Upper lobe of left lung (tissue), 6 donors: Measurements from ENCODE around the gene SYMPK. TPM values are rescaled to one million over a fixed set of nuclear protein-coding genes. Genes with fewer than 3 reads are reported as not detected.
A peak's percentile ranks its signal among the peaks of the same experiment; 100 is the strongest.

Experiments
- ATAC-seq, 2 donors: fragments of 200-7000 bp; cut with Tn5 transposase; one replicate each; pipeline ENCODE4 v1.9.1; 2022; ENCODE audit warnings: mild to moderate bottlenecking in 2 of 2, moderate library complexity in 2 of 2; ENCODE audit not compliant: low FRiP score in 2 of 2
- DNase-seq, 2 donors: peaks; one replicate each; pipeline ENCODE4 v3.0.0-alpha.2; 2019 to 2020
- H3K27ac ChIP-seq, 4 donors: fragments of 200-600 bp; sonication (generic); one replicate each; pipeline ENCODE4 v1.5.1; 2016 to 2019
- H3K27me3 ChIP-seq, 4 donors: fragments of 200-600 bp; sonication (generic); one replicate each; pipeline ENCODE4 v1.5.1; 2017 to 2019
- H3K36me3 ChIP-seq, 4 donors: fragments of 200-600 bp; sonication (generic); one replicate each; pipeline ENCODE4 v1.5.1; 2016 to 2019
- H3K4me1 ChIP-seq, 4 donors: fragments of 200-600 bp; sonication (generic); one replicate each; pipeline ENCODE4 v1.5.1; 2018 to 2019
- H3K4me3 ChIP-seq, 4 donors: fragments of 200-600 bp; sonication (generic); one replicate each; pipeline ENCODE4 v1.5.1; 2017 to 2019; ENCODE audit warnings: mild to moderate bottlenecking in 2 of 4, moderate library complexity in 1 of 4
- H3K9me3 ChIP-seq, 4 donors: fragments of 200-600 bp; sonication (generic); one replicate each; pipeline ENCODE4 v1.5.1; 2018 to 2019
- EP300 ChIP-seq, 4 donors: sonication (generic); formaldehyde crosslinking; IDR thresholded peaks; one replicate each; pipeline ENCODE4 v1.5.1; 2017; ENCODE audit warnings: antibody characterized with exemption in 4 of 4, control low read depth in 2 of 4
- POLR2A ChIP-seq, 4 donors: fragments of 450-650 bp; IDR thresholded peaks; one replicate each; pipeline ENCODE4 v1.5.1; 2016 to 2017; ENCODE audit warnings: antibody characterized with exemption in 4 of 4, mild to moderate bottlenecking in 2 of 4
- POLR2AphosphoS5 ChIP-seq, 2 donors: sonication (generic); formaldehyde crosslinking; IDR thresholded peaks; one replicate each; pipeline ENCODE4 v1.5.1; 2017; ENCODE audit warnings: antibody characterized with exemption in 2 of 2
- WGBS, 2 donors: methylation state at CpG; one replicate each; pipeline ENCODE4 v1.1.5; 2017 to 2018; 5-methylcytosine and 5-hydroxymethylcytosine counted together
- total RNA-seq, 6 donors: library from RNA; depleted of rRNA in 4 of 6; stranded (reverse); fragments of >200 nt in 4 of 6; gene quantifications; one replicate each; pipeline versions ENCODE4 v1.1.0 to v1.2.1, GENCODE V29; 2016 to 2021
- TF ChIP-seq, protein P1 (sequence below), 6 experiments: fragments of 450-650 bp in 4 of 6; fragments of 200-600 bp in 2 of 6; sonication (generic) in 2 of 6; IDR thresholded peaks; one replicate each; pipeline ENCODE4 v1.5.1; 2016 to 2019; ENCODE audit warnings: antibody characterized with exemption in 6 of 6
- donor health status: DM: no; HTN: no; CAD: no; lungs with moderate emphysema.
- donor health status: DM: no; HTN: yes; CAD: no; lungs with severe emphysema.

SYMPK gene
- total RNA-seq, 6 donors from 2014 or later: 35.0 to 345 (median 76.0) TPM

DNA sequence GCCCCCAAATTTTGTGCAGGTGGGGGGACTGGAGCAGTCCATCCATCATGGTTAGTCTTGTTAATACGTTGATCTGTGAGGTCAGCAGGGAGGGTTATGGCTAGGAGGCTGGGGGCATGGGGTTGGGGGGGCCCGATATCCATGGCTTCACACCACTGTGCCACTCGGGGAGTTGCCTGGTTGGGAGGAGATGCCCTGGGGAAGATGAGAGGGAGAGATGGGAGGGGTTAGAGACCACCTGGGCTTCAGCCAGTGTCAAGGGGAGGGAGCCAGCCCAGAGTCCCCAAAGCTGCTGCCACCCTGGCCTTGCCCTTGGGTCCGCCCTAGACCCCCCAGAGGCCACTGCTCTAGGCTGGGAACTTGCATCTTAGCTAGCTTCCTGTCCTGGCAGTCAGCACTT lies 78.9 kb downstream of the SYMPK start:
- ATAC-seq (no peak), DNase-seq (no peak)
- Histone ChIP-seq H3K4me1 (peaks cover 32 to 47% (median 37%) of the 10 kb centered on the region in 4 donors), H3K36me3 (peaks cover 6 to 48% (median 33%) of the 10 kb centered on the region in 4 donors), H3K27ac (peak overlapping the region; percentile 75 to 84 (median 82)), H3K27me3 (no peaks in the 10 kb centered on the region), H3K9me3 (no peaks in the 10 kb centered on the region), H3K4me3 (no peak overlapping the region)
- 87 to 88% methylated on average over 3 to 4 of the region's 4 CpGs for WGBS, 2 donors
- no peak for TF ChIP-seq POLR2A (IDR thresholded peaks at IDR 0.05)
- no peak for TF ChIP-seq POLR2AphosphoS5 (IDR thresholded peaks at IDR 0.05)
- TF ChIP-seq, protein P1, sequence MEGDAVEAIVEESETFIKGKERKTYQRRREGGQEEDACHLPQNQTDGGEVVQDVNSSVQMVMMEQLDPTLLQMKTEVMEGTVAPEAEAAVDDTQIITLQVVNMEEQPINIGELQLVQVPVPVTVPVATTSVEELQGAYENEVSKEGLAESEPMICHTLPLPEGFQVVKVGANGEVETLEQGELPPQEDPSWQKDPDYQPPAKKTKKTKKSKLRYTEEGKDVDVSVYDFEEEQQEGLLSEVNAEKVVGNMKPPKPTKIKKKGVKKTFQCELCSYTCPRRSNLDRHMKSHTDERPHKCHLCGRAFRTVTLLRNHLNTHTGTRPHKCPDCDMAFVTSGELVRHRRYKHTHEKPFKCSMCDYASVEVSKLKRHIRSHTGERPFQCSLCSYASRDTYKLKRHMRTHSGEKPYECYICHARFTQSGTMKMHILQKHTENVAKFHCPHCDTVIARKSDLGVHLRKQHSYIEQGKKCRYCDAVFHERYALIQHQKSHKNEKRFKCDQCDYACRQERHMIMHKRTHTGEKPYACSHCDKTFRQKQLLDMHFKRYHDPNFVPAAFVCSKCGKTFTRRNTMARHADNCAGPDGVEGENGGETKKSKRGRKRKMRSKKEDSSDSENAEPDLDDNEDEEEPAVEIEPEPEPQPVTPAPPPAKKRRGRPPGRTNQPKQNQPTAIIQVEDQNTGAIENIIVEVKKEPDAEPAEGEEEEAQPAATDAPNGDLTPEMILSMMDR (IDR thresholded peaks at IDR 0.05): no peak
- no peak for TF ChIP-seq EP300 (IDR thresholded peaks at IDR 0.05)

DNA sequence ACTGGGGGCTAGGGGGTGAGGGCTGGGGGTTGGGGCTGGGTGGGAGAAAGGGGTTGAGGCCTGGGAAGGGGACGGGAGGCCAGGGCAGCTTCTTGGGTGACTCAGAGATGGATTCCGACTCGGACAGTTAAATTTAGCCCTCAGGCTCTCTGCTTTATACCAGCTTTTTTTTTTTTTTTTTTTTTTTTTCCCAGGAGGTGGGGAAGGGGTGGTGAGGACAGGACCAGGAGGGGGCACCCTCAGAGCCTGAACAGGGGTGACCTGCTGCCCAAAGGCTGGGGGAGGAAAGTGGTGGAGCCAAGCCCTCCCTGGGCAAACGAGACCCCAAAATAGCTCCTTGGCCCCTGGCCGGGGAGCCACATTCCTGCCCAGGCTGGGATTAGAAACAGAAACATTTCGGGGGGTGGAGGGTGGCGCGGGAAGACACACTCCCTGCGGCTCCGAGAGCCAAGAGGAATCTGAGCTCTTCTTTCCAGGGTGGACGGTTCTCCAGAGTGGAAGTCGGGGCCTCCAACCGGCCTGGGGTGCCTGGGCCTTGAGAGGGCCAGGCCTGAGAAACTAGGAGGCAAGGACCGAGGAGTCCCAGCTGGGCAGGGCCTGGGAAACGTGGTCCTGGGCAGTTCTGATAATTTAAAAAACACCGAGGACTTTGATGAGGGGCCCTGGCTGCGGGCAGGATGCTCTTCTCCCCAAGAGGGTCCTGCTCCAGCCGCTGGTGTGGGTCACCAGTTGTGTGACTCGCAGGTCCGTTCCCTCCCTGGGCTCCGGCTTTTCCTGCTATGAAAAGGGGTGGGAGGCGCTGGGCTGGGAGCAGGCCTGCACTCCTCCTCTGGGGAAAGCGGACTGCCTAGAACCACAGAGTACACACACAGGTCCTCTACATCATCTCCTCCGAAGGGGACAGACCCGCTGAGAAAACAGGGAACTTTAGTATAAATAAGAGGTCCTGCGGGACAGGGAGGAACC lies 79.8 kb downstream of the SYMPK start:
- peak in 1 of 2 donors; percentile 28 for ATAC-seq
- H3K9me3 ChIP-seq: no peaks in the 10 kb centered on the region
- no peaks in the 10 kb centered on the region for H3K27me3 ChIP-seq
- peak overlapping the region; percentile 75 to 84 (median 82) for H3K27ac ChIP-seq
- H3K4me3 ChIP-seq: peak overlapping the region in 3 of 4 donors; percentile 47 to 58 (median 55)
- DNase-seq: no peak
- H3K4me1 ChIP-seq: peaks cover 35 to 57% (median 43%) of the 10 kb centered on the region in 4 donors
- no peak for TF ChIP-seq POLR2A (IDR thresholded peaks at IDR 0.05)
- peak; percentile 13 to 25 for TF ChIP-seq POLR2AphosphoS5 (IDR thresholded peaks at IDR 0.05)
- 64 to 72% methylated on average over 18 to 19 of the region's 26 CpGs for WGBS, 2 donors
- peaks cover 0 to 44% (median 26%) of the 10 kb centered on the region in 4 donors for H3K36me3 ChIP-seq

DNA sequence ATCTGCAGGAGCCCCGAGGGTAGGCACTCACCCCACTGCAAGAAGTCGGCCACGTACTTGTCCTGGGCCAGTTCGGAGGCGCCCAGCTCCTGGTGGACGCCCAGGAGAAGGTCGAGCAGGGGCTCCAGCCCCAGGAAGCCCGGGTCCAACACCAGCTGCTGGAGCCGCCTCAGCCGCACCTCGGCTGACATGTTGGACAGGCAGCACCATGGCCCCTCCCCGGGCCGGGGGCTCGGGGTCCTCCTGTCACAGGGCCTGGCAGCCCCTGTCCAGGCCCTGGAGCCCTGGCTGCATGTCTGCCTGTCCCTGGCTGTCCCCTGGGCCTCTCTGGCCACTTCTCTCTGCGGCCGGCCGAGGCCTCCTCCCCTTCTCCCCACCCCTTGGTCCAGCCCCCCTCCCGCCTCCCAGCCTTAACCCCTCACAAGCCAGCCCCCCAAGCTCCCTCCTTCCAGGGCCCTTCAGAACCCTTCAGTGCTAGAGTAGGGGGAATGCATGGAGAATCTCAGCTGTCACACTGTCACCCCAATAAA lies 80.7 kb downstream of the SYMPK start, which contains the start of gene DMPK:
Gene DMPK (minus strand): TSS at position 329 of the 530 bp plus-strand sequence. CDS start 138 bp downstream, at position 191.
- peaks cover 35 to 58% (median 43%) of the 10 kb centered on the region in 4 donors for H3K4me1 ChIP-seq
- ATAC-seq (peak; percentile 0 to 51), DNase-seq (peak in 1 of 2 donors; percentile 84)
- no peaks in the 10 kb centered on the region for H3K9me3 ChIP-seq
- TF ChIP-seq, protein P1 (IDR thresholded peaks at IDR 0.05): no peak
- TF ChIP-seq EP300 (IDR thresholded peaks at IDR 0.05) (no peak), POLR2AphosphoS5 (IDR thresholded peaks at IDR 0.05) (peak in 1 of 2 donors; percentile 19), POLR2A (IDR thresholded peaks at IDR 0.05) (peak in 2 of 4 donors; percentile 19 to 25)
- peaks cover 0 to 44% (median 27%) of the 10 kb centered on the region in 4 donors for H3K36me3 ChIP-seq
- H3K27me3 ChIP-seq: no peaks in the 10 kb centered on the region
- 18% methylated on average over 13 of the region's 18 CpGs; no CpG with 5 or more reads in 1 of the 2 donors for WGBS, 2 donors
- peak within 1 kb of the TSS; percentile 17 to 58 (median 51) for H3K4me3 ChIP-seq
- peak within 1 kb of the TSS; percentile 75 to 84 (median 82) for H3K27ac ChIP-seq

DNA sequence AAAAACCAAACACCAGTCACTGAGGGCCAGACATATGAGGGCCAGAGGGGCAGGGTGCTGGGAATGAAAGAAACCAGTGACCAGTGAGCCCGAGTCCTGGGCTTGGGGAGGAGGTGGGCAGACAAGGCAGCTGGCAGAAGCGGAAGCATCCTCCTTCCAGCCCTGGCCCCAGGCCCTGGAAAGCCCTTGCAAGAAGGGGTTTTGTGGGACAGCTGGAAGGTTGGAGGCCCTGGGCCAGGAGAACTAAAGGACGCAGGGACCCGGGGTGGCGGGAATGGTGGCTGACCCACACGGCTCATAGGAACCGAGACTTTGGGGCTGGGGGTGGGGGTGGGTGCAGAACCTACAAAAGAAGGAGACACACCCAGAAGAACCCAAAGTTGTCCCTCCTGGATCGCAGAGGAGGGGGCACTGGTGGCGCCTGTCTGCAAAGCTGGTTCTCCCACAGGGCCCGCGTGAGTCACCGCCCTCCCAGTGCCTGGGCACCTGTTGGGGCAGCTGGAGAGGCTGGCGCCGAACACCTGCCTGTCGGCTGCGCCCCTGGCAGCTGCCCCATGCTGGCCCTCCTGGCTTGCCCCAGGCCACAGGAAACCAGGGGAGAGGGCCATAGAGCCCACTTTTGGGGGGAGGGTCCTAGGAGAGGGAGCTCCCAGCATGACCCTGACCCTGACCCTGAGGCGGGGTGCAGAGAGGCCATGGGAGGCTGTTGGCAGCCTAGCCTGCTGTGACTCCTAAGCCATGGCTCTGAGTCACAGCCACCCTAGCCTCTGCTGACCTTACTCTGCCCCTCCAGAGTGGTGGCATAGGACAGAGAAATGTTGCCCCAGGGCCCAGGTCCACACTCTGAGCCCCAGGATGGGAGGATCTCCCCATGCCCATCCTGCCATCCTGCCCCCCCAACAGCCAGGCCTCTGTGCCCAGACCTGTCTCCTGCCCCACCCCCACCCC lies 81.5 kb downstream of the SYMPK start:
- TF ChIP-seq POLR2AphosphoS5 (IDR thresholded peaks at IDR 0.05) (no peak), POLR2A (IDR thresholded peaks at IDR 0.05) (no peak), EP300 (IDR thresholded peaks at IDR 0.05) (no peak)
- TF ChIP-seq, protein P1 (IDR thresholded peaks at IDR 0.05): no peak
- ATAC-seq (peak in 1 of 2 donors; percentile 23), DNase-seq (peak; percentile 48 to 86)
- Histone ChIP-seq H3K4me1 (peaks cover 35 to 58% (median 43%) of the 10 kb centered on the region in 4 donors), H3K9me3 (no peaks in the 10 kb centered on the region), H3K27ac (peak overlapping the region; percentile 75 to 84 (median 82)), H3K27me3 (no peaks in the 10 kb centered on the region), H3K36me3 (peaks cover 0 to 44% (median 28%) of the 10 kb centered on the region in 4 donors), H3K4me3 (peak overlapping the region; percentile 17 to 58 (median 51))
- WGBS, 2 donors: 42 to 70% methylated on average over 8 to 12 of the region's 17 CpGs
